ENCODE data around the gene ERMP1.
A peak's percentile ranks its signal among the peaks of the same experiment; 100 is the strongest.

Gene ERMP1

DNA sequence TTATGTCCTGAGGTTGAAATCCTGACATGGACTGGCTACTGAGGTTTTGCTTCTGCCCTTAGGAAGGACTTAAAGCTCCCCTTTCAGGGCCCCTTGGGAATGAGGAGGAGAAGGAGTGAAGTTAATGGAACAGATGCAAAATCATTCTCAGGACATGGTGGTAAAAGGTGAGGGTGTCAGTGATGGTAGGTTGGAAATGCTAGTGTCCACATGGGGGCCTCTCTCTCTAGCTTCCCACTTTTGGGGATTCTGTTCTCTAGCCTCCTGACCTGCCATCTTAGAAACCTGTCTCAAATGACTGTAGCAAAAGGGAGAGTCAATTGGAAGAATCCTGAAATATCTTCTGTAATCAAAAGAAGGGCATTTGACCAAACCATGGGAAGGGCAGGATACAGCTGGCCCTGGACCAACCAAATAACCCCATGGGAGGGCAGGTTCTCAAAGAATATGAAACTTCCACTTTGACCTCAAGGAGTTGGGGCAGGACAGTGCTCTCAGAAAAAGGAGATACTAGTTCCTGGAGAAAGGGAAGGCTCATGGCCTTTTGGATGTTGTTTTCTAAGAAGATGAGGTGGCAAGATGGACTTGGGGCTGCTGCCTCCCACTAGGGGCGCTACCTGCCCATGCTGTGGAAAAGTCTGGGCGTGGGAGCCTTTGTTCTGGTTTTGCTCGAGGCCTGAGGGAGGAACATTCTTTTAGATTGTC, 36.5 kb upstream of the ERMP1 start:
- Mint-ChIP-seq H3K9me3 (no peaks in the 10 kb centered on the region), H3K4me3 (no peak overlapping the region), H3K27ac (peak overlapping the region; percentile 25 to 57), H3K4me1 (ENCODE audit: low read depth in 2 of 2) (peaks cover 1 to 6% of the 10 kb centered on the region in 2 donors), H3K36me3 (ENCODE audit: insufficient read depth) (peaks cover 3% of the 10 kb centered on the region), H3K27me3 (no peaks in the 10 kb centered on the region)
- no peak for ATAC-seq (replicated peaks)
- peak in 1 of 3 experiments; percentile 10 for DNase-seq

DNA sequence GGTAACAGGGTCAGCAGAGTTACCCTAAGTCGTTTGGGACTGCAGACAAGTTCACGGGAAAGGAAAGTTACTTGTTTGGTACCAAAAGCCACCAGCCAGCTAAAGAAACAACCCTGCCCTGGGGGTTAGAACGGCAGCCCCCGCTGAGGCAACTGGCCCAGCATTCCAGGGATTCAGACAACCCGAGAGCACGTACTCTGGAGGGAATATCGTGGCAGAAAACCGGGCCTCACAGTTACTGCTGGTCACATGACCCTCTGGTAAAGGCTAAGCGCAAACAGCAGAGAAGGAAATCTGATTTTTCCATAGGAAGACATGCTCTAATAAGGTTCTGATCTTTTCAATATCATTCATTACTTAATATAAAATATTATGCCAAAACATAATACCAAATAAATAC, 35.3 kb upstream of the ERMP1 start:
- Mint-ChIP-seq H3K4me3 (no peak overlapping the region), H3K36me3 (ENCODE audit: insufficient read depth) (peaks cover 3% of the 10 kb centered on the region), H3K27me3 (no peaks in the 10 kb centered on the region), H3K27ac (no peak overlapping the region), H3K4me1 (ENCODE audit: low read depth in 2 of 2) (peaks cover 0 to 1% of the 10 kb centered on the region in 2 donors), H3K9me3 (no peaks in the 10 kb centered on the region)
- ATAC-seq (replicated peaks) = no peak
- DNase-seq = no peak

GRCh38 chr9:5866685-5867084, 33.8 kb upstream of the ERMP1 start:
- DNase-seq = no peak
- H3K4me1 Mint-ChIP-seq (ENCODE audit: low read depth in 2 of 2) = peaks cover 0 to 1% of the 10 kb centered on the region in 2 donors
- H3K9me3 Mint-ChIP-seq = no peaks in the 10 kb centered on the region
- H3K27ac Mint-ChIP-seq = no peak overlapping the region
- no peak for ATAC-seq (replicated peaks)
- peaks cover 3% of the 10 kb centered on the region for H3K36me3 Mint-ChIP-seq (ENCODE audit: insufficient read depth)
- no peaks in the 10 kb centered on the region for H3K27me3 Mint-ChIP-seq
- no peak overlapping the region for H3K4me3 Mint-ChIP-seq

- Mint-ChIP-seq H3K36me3 (ENCODE audit: insufficient read depth) (peaks cover 3% of the 10 kb centered on the region), H3K27me3 (no peaks in the 10 kb centered on the region), H3K9me3 (no peaks in the 10 kb centered on the region), H3K27ac (no peak overlapping the region), H3K4me3 (no peak overlapping the region), H3K4me1 (ENCODE audit: low read depth in 2 of 2) (peaks cover 0 to 1% of the 10 kb centered on the region in 2 donors)
- ATAC-seq (replicated peaks) (no peak), DNase-seq (no peak)
Observed at GRCh38 chr9:5866272-5866671, 33.4 kb upstream of the ERMP1 start.

- Mint-ChIP-seq H3K9me3 (no peaks in the 10 kb centered on the region), H3K27ac (no peak overlapping the region), H3K27me3 (no peaks in the 10 kb centered on the region), H3K4me1 (ENCODE audit: low read depth in 2 of 2) (no peaks in the 10 kb centered on the region), H3K36me3 (ENCODE audit: insufficient read depth) (peaks cover 3% of the 10 kb centered on the region), H3K4me3 (no peak overlapping the region)
- no peak for DNase-seq
- ATAC-seq (replicated peaks) = no peak
Observed at GRCh38 chr9:5864446-5864845, 31.5 kb upstream of the ERMP1 start.

GRCh38 chr9:5863092-5863746, 30.3 kb upstream of the ERMP1 start:
- no peaks in the 10 kb centered on the region for H3K27me3 Mint-ChIP-seq
- no peak overlapping the region for H3K4me3 Mint-ChIP-seq
- no peaks in the 10 kb centered on the region for H3K9me3 Mint-ChIP-seq
- no peaks in the 10 kb centered on the region for H3K4me1 Mint-ChIP-seq (ENCODE audit: low read depth in 2 of 2)
- no peak overlapping the region for H3K27ac Mint-ChIP-seq
- H3K36me3 Mint-ChIP-seq (ENCODE audit: insufficient read depth) = peaks cover 1% of the 10 kb centered on the region
- ATAC-seq (replicated peaks) (no peak), DNase-seq (no peak)

GRCh38 chr9:5858833-5859232, 25.9 kb upstream of the ERMP1 start:
- Mint-ChIP-seq H3K27ac (no peak overlapping the region), H3K27me3 (no peaks in the 10 kb centered on the region), H3K4me1 (ENCODE audit: low read depth in 2 of 2) (peaks cover under 1 to 6% of the 10 kb centered on the region in 2 donors), H3K36me3 (ENCODE audit: insufficient read depth) (no peaks in the 10 kb centered on the region), H3K4me3 (no peak overlapping the region), H3K9me3 (no peaks in the 10 kb centered on the region)
- ATAC-seq (replicated peaks) (no peak), DNase-seq (no peak)

- no peak overlapping the region for H3K4me3 Mint-ChIP-seq
- peak; percentile 16 for ATAC-seq (replicated peaks)
- H3K36me3 Mint-ChIP-seq (ENCODE audit: insufficient read depth) = no peaks in the 10 kb centered on the region
- no peaks in the 10 kb centered on the region for H3K27me3 Mint-ChIP-seq
- no peaks in the 10 kb centered on the region for H3K9me3 Mint-ChIP-seq
- DNase-seq = no peak
- peaks cover 10 to 16% of the 10 kb centered on the region in 2 donors for H3K4me1 Mint-ChIP-seq (ENCODE audit: low read depth in 2 of 2)
- no peak overlapping the region for H3K27ac Mint-ChIP-seq
Observed at GRCh38 chr9:5857928-5858327, 25.0 kb upstream of the ERMP1 start.

- Mint-ChIP-seq H3K9me3 (no peaks in the 10 kb centered on the region), H3K27ac (peak overlapping the region; percentile 73 to 89), H3K36me3 (ENCODE audit: insufficient read depth) (peaks cover 5% of the 10 kb centered on the region), H3K4me1 (ENCODE audit: low read depth in 2 of 2) (peaks cover 28 to 33% of the 10 kb centered on the region in 2 donors), H3K27me3 (no peaks in the 10 kb centered on the region), H3K4me3 (no peak overlapping the region)
- DNase-seq (no peak), ATAC-seq (replicated peaks) (no peak)
Observed at GRCh38 chr9:5854063-5854790, 21.3 kb upstream of the ERMP1 start.

GRCh38 chr9:5853617-5854016, 20.7 kb upstream of the ERMP1 start:
- H3K36me3 Mint-ChIP-seq (ENCODE audit: insufficient read depth) = peaks cover 5% of the 10 kb centered on the region
- ATAC-seq (replicated peaks) = no peak
- no peaks in the 10 kb centered on the region for H3K27me3 Mint-ChIP-seq
- peak overlapping the region in 1 of 2 donors; percentile 10 for H3K4me3 Mint-ChIP-seq
- peak overlapping the region; percentile 73 to 89 for H3K27ac Mint-ChIP-seq
- H3K4me1 Mint-ChIP-seq (ENCODE audit: low read depth in 2 of 2) = peaks cover 29 to 33% of the 10 kb centered on the region in 2 donors
- no peak for DNase-seq
- no peaks in the 10 kb centered on the region for H3K9me3 Mint-ChIP-seq

- Mint-ChIP-seq H3K27me3 (no peaks in the 10 kb centered on the region), H3K27ac (peak overlapping the region; percentile 73 to 89), H3K9me3 (no peaks in the 10 kb centered on the region), H3K4me1 (ENCODE audit: low read depth in 2 of 2) (peaks cover 30 to 33% of the 10 kb centered on the region in 2 donors), H3K36me3 (ENCODE audit: insufficient read depth) (peaks cover 5% of the 10 kb centered on the region), H3K4me3 (no peak overlapping the region)
- ATAC-seq (replicated peaks) (no peak), DNase-seq (no peak)
Observed at GRCh38 chr9:5852987-5853386, 20.1 kb upstream of the ERMP1 start.

DNA sequence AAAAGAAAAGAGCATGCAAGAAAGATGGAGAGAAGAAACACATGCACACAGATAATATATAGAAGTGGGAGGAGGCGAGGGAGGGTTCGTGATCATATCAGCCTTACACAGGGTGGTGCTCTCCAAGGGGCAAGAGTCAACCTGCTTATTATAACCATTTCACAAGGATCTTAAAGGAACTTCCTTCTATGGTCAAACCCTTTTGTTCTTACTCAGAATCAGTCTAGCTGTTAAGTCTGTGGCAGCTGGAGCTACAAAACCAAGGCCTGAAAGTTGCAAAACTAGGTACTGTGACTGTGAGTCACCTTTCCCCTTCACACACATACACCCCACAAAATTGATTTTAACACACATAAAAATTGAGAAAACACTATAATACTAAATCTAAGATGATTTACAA, 18.5 kb upstream of the ERMP1 start:
- no peaks in the 10 kb centered on the region for H3K27me3 Mint-ChIP-seq
- ATAC-seq (replicated peaks) = peak; percentile 94
- peak; percentile 11 to 18 (median 17) for DNase-seq
- H3K27ac Mint-ChIP-seq = peak overlapping the region; percentile 73 to 79
- H3K36me3 Mint-ChIP-seq (ENCODE audit: insufficient read depth) = peaks cover 5% of the 10 kb centered on the region
- H3K9me3 Mint-ChIP-seq = no peaks in the 10 kb centered on the region
- H3K4me1 Mint-ChIP-seq (ENCODE audit: low read depth in 2 of 2) = peaks cover 32 to 33% of the 10 kb centered on the region in 2 donors
- peak overlapping the region; percentile 15 to 19 for H3K4me3 Mint-ChIP-seq

GRCh38 chr9:5850724-5851122, 17.8 kb upstream of the ERMP1 start:
- H3K4me1 Mint-ChIP-seq (ENCODE audit: low read depth in 2 of 2) = peaks cover 33 to 36% of the 10 kb centered on the region in 2 donors
- DNase-seq = no peak
- H3K27ac Mint-ChIP-seq = peak overlapping the region; percentile 33 to 73
- peaks cover 5% of the 10 kb centered on the region for H3K36me3 Mint-ChIP-seq (ENCODE audit: insufficient read depth)
- no peak overlapping the region for H3K4me3 Mint-ChIP-seq
- no peaks in the 10 kb centered on the region for H3K27me3 Mint-ChIP-seq
- ATAC-seq (replicated peaks) = no peak
- no peaks in the 10 kb centered on the region for H3K9me3 Mint-ChIP-seq

Data from effector memory CD8-positive, alpha-beta T cell (primary cell).